LNCAP (cell line): ENCODE measurements around the gene PYGB.

Source experiments
- TF ChIP-seq, protein P1 (sequence below): fragments of 450-650 bp; IDR thresholded peaks from 2 replicates; pipeline ENCODE4 v1.5.1; 2017; ENCODE audit warnings: mild to moderate bottlenecking

The PYGB gene

DNA sequence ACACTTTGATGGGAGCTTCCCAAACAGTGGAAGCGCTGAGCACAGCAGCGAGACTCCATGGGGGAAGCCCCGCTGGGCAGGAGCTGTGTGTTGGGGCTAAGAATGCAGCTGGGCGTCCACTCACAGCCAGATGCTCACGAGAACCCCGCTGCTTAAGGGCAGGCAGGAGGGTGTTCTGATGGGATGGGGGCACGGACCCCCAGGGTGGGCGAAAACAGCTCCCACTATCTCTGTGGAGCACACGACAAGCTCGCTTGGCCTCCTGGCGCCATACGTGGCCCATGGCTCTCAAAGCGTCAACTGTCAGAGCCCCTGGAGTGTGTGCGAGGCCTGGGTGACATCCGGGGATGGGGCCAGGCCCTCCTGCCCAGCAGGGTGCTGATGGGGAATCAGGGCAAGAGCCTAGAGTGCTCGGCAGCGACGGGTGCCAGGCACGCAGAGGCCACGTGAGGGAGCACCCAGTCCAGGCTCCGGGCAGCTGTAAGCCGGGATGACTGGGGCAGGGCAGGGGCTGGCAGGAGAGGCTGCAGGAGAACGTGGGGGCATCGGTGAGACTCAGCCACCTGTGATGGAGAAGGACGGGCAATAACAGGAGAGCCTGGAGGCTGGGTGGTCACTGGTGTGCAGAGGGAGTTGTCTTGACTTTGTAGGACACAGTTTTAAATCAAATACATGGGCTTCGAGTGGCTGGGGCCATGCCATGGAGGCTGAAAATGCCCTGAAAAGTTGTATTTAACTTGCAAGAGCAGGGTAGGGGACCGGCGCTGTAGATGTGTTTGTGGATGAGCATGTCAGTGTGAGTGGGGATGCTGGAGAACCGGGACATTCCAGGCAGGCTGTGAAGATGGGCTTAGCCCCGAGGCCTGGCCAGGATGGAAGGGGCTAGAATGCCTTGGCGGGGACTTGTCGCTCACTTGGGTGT, 27.3 kb downstream of the PYGB start:
- TF ChIP-seq, protein P1, sequence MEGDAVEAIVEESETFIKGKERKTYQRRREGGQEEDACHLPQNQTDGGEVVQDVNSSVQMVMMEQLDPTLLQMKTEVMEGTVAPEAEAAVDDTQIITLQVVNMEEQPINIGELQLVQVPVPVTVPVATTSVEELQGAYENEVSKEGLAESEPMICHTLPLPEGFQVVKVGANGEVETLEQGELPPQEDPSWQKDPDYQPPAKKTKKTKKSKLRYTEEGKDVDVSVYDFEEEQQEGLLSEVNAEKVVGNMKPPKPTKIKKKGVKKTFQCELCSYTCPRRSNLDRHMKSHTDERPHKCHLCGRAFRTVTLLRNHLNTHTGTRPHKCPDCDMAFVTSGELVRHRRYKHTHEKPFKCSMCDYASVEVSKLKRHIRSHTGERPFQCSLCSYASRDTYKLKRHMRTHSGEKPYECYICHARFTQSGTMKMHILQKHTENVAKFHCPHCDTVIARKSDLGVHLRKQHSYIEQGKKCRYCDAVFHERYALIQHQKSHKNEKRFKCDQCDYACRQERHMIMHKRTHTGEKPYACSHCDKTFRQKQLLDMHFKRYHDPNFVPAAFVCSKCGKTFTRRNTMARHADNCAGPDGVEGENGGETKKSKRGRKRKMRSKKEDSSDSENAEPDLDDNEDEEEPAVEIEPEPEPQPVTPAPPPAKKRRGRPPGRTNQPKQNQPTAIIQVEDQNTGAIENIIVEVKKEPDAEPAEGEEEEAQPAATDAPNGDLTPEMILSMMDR, result no peak

DNA sequence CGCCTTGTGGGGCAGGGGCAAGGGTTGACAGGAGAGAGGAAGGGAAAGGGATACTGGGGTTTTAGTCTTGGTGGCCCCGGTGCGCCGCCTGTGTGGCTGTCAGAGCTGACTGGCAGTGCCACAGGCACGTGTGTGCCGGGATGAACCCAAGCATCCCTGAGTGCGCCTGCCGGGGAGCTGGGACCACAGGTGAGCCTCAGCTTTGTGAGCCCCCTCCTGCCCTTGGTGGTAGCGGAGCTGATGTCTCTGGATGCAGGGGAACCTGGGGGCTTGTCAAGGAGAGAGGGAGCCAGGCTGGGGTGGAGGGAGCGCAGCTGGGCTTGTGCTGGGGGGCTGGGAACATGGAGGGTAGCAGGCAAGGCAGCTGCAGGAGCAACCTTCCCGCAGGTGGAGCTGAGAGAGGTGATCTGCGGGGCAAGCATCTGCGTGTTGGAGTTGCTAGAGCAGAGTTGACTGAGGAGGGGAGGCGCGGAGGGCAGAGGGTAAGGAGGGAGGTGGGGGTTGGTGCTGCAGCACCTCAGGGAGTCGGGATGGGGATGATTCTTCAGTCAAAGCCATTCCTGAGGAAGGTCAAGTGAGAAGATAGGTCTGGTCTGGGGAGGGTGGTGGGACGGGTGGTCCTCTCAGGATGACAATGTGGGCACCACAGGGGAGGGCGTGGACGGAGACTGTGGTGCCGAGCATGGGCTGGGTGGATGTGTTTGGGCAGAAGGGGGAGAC, 28.1 kb downstream of the PYGB start:
- TF ChIP-seq, protein P1, result no peak

DNA sequence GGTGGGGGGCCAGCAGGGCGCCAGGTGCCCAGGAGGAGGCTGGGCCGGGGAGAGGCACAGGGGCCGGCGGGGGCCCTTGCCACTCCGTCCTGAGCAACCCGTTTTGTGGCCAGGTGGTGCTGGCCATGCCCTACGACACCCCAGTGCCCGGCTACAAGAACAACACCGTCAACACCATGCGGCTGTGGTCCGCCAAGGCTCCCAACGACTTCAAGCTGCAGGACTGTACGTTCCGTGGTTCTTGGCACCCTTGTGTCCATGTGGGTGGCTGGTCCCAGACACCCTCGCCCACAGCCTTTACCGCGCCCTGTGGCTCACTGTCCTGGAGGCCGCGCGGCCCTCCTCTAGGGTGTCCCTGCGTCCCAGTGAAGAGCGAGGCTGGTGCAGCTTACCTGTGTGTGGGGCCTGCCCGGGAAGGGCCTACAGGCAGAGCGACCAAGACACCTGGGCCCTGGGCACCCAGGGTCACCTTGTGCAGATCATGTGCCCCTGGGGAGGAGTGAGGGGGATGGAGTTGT, 28.7 kb downstream of the PYGB start:
- TF ChIP-seq, protein P1, result no peak

DNA sequence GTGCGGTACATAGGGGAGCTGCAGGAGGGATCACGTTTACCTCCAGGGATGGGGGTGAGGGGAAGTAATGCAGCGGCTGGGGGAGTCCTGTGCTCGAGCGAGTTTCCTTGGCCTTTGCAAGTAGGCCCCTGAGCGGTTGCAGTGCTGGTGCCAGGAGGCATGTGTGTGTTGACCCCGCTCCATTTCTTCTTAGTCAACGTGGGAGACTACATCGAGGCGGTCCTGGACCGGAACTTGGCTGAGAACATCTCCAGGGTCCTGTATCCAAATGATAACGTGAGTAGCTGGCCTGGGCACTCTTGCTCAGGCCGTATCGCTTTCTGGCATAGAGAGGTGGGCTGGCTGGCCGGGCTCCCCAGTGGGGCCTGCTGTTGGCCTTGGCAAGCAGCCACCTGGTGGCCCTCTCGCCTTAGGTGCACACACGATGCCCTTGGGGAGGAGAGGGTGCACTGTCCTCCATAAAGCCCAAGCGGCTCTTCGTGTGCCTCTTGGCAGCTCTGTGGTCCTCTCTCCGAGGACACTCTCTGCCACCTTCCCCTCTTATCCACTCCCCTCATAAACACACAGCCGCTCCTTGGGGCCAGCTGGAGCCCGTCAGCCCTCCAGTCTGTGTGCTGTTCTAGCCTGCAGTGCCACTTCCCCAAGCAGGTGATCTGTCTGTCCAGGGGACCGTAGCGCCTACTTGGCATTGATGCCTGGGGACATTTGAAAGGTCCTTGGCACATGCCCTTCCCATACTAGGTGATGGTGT, 29.3 kb downstream of the PYGB start:
- TF ChIP-seq, protein P1, result no peak

DNA sequence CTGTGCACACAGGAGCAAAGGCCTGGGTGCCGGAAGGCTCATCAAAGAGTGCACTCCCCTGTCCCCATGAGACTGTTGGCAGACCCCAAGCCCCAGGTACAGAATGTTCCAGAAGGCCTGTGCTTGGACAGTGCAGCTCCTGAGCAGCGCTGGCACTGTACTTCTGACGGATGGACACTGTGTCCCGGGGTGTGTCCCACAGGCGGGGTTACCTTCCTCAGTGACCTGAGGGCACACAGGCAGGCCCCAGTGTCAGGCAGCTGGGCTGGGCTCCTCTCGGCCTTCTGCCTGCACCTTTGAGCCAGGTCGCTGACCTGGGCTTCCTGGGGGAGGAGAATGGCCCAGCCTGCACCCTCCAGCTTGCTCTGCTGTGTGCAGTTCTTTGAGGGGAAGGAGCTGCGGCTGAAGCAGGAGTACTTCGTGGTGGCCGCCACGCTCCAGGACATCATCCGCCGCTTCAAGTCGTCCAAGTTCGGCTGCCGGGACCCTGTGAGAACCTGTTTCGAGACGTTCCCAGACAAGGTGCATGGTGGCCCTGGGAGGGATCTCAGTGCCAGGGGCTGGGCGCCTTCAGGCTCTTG, 30.1 kb downstream of the PYGB start:
- TF ChIP-seq, protein P1, result no peak

DNA sequence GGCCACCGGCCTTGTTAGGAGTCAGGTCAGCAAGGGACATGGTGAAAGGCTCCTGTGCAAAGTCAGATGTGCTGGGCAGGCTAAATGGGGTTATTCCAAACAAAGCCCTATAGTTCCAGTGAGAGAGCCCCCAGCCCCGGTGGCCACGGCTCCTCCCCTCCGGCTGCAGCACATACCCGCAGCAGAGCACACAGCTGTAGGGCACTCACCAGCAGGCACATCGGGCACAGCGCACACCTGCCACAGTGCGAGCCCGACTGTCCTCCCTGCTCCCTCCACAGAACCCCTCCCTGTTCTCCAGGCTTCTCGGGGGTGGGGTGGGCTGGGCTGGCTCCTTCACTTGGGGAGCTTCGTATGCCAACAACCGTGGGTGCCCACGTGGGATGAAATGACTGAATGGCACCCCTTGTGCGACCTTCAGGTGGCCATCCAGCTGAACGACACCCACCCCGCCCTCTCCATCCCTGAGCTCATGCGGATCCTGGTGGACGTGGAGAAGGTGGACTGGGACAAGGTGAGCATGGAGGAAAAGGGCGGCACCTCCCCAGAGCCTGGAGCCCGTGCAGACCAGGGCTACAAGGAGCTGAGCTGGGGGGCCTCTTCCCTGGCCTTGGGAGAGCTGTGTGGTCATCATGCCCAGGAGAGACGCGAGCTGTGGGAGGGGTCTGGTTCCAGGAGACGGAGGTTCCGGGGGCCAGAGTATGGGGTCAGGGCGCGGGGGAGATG, 30.9 kb downstream of the PYGB start:
- TF ChIP-seq, protein P1, result no peak
